Adrenal gland (tissue), 5 donors: ENCODE results near the gene CAMK2D.

Source experiments
- POLR2A ChIP-seq, 2 donors: fragments of 450-650 bp; IDR thresholded peaks; one replicate each; pipeline ENCODE4 v1.6.1; 2017; ENCODE audit warnings: antibody characterized with exemption in 2 of 2, mild to moderate bottlenecking in 2 of 2, moderate library complexity in 1 of 2
- TF ChIP-seq, protein P1 (sequence below), 6 experiments: fragments of 450-650 bp in 4 of 6; fragments of 200-600 bp in 2 of 6; sonication (generic) in 1 of 6; IDR thresholded peaks; 1 replicate in 5 of 6; 2 replicates in 1 of 6; pipeline versions ENCODE4 v1.5.1 to v1.8.0; 2016 to 2021; ENCODE audit warnings: antibody characterized with exemption in 6 of 6, mild to moderate bottlenecking in 2 of 6, moderate library complexity in 1 of 6
- donor health status: DM: no; HTN: no; CAD: no.

DNA sequence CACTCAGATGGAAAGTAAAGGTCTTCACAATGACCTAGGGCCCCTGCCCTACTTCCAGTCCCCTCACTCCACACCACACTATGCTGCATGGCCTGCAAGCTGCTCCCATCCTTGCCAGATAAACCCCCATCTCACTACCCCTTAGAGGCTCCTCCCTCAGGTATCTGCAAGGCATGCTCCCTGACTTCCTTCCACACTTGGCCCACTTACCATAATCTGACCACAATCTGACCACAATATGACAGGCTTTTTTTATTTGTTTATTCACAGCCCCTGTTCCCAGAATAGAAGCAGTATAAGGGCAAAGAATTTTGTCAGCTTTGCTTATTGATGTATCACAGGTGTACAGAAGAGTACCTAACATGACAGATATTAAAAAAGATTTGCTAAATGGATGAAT is 124.7 kb downstream of the CAMK2D start:
- TF ChIP-seq, protein P1, sequence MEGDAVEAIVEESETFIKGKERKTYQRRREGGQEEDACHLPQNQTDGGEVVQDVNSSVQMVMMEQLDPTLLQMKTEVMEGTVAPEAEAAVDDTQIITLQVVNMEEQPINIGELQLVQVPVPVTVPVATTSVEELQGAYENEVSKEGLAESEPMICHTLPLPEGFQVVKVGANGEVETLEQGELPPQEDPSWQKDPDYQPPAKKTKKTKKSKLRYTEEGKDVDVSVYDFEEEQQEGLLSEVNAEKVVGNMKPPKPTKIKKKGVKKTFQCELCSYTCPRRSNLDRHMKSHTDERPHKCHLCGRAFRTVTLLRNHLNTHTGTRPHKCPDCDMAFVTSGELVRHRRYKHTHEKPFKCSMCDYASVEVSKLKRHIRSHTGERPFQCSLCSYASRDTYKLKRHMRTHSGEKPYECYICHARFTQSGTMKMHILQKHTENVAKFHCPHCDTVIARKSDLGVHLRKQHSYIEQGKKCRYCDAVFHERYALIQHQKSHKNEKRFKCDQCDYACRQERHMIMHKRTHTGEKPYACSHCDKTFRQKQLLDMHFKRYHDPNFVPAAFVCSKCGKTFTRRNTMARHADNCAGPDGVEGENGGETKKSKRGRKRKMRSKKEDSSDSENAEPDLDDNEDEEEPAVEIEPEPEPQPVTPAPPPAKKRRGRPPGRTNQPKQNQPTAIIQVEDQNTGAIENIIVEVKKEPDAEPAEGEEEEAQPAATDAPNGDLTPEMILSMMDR (IDR thresholded peaks at IDR 0.05) = no peak
- TF ChIP-seq POLR2A (IDR thresholded peaks at IDR 0.05) = no peak
